Caco-2 (cell line): ENCODE data around the gene GALNTL6. TPM values are rescaled to one million over a fixed set of nuclear protein-coding genes. Genes with fewer than 3 reads are reported as not detected.

Experiments used
- BruUV-seq: library from RNA; stranded (reverse); fragments of 400-500 nt; replicated peaks from 2 replicates; lab custom pipeline; 2021; lab: Mats Ljungman, UMichigan
- CTCF ChIA-PET: fragments of 300-600 bp; sonication (Branson Sonifier 250); formaldehyde crosslinking; loops from one replicate; lab custom pipeline; 2022; ENCODE audit warnings: antibody characterized with exemption; lab: Charles Lee
- POLR2A ChIA-PET: fragments of 300-600 bp; sonication (Branson Sonifier 250); formaldehyde crosslinking; loops from one replicate; lab custom pipeline; 2022; ENCODE audit warnings: antibody characterized with exemption; lab: Charles Lee
- DNase-seq, 2 experiments: peaks; one replicate each; pipeline versions ENCODE4 v3.0.0 to v3.0.0-alpha.2; 2020 to 2022
- H3K27me3 ChIP-seq: replicated peaks from 2 replicates; pipeline ENCODE4 v1.6.0; 2011; ENCODE audit warnings: low read length; ENCODE audit not compliant: control insufficient read depth, insufficient read depth
- H3K36me3 ChIP-seq: 2 replicates; pipeline ENCODE4 v1.5.1; 2011; ENCODE audit warnings: low read length; ENCODE audit not compliant: control insufficient read depth, insufficient read depth
- H3K4me1 ChIP-seq: fragments of 250-450 bp; sonication (Bioruptor Pico); 2 replicates; pipeline ENCODE4 v1.5.1; 2020; ENCODE audit warnings: mild to moderate bottlenecking
- H3K4me3 ChIP-seq: 2 replicates; pipeline ENCODE4 v1.5.1; 2011; ENCODE audit warnings: low read depth, mild to moderate bottlenecking, control low read depth, low read length
- H3K9me3 ChIP-seq: fragments of 250-450 bp; sonication (Bioruptor Pico); 2 replicates; pipeline ENCODE4 v1.5.1; 2020; ENCODE audit warnings: mild to moderate bottlenecking, moderate library complexity
- H3K27ac Mint-ChIP-seq: one replicate; pipeline ENCODE4 v1.8.0; 2022; ENCODE audit warnings: mixed read lengths; ENCODE audit not compliant: unreplicated experiment
- H3K27me3 Mint-ChIP-seq: one replicate; pipeline ENCODE4 v1.8.0; 2022; ENCODE audit warnings: mixed read lengths; ENCODE audit not compliant: insufficient read depth, unreplicated experiment
- H3K36me3 Mint-ChIP-seq: one replicate; pipeline ENCODE4 v1.8.0; 2022; ENCODE audit warnings: mild to moderate bottlenecking, mixed read lengths; ENCODE audit not compliant: insufficient read depth, unreplicated experiment
- H3K4me1 Mint-ChIP-seq: one replicate; pipeline ENCODE4 v1.8.0; 2022; ENCODE audit warnings: low read depth, mixed read lengths; ENCODE audit not compliant: unreplicated experiment
- H3K4me3 Mint-ChIP-seq: one replicate; pipeline ENCODE4 v1.8.0; 2022; ENCODE audit warnings: mild to moderate bottlenecking, moderate library complexity, mixed read lengths; ENCODE audit not compliant: unreplicated experiment
- H3K9me3 Mint-ChIP-seq: one replicate; pipeline ENCODE4 v1.8.0; 2022; ENCODE audit warnings: mixed read lengths; ENCODE audit not compliant: unreplicated experiment
- CTCF ChIP-seq, 2 experiments: fragments of 200-600 bp in 1 of 2; IDR thresholded peaks; 1 replicate in 1 of 2; 2 replicates in 1 of 2; pipeline versions ENCODE4 v1.5.1 to v1.8.0; 2011 to 2022; ENCODE audit warnings: antibody characterized with exemption in 1 of 2, control low read depth in 1 of 2, inconsistent platforms in 1 of 2, low read depth in 1 of 2, low read length in 1 of 2, mild to moderate bottlenecking in 1 of 2, moderate library complexity in 1 of 2; ENCODE audit not compliant: insufficient read depth in 1 of 2, severe bottlenecking in 1 of 2, unreplicated experiment in 1 of 2
- intact Hi-C: fragments of 100-400 bp; cut with micrococcal nuclease; formaldehyde crosslinking; loops from one replicate; pipeline ENCODE4 v1.10.0; 2022; ENCODE audit not compliant: unreplicated experiment
- total RNA-seq: library from RNA; stranded (reverse); gene quantifications from 2 replicates; pipeline ENCODE4 v1.2.3, GENCODE V29; 2022

Gene GALNTL6
- total RNA-seq, 1 experiment from 2014 or later: not detected

- no peak overlapping the region for H3K4me3 ChIP-seq
- H3K36me3 ChIP-seq: no peaks in the 10 kb centered on the region
- H3K27ac Mint-ChIP-seq: no peak overlapping the region
- no TSS peak for BruUV-seq
- H3K27me3 ChIP-seq: no peaks in the 10 kb centered on the region
- no peaks in the 10 kb centered on the region for H3K36me3 Mint-ChIP-seq
- intact Hi-C loops: no loop called here
- H3K4me1 ChIP-seq: peaks cover 7% of the 10 kb centered on the region
- no peaks in the 10 kb centered on the region for H3K9me3 ChIP-seq
- no peaks in the 10 kb centered on the region for H3K9me3 Mint-ChIP-seq
- no peaks in the 10 kb centered on the region for H3K27me3 Mint-ChIP-seq
- POLR2A ChIA-PET: no interaction called here
- H3K4me3 Mint-ChIP-seq: no peak overlapping the region
- no peak for DNase-seq
- CTCF ChIA-PET: no interaction called here
- H3K4me1 Mint-ChIP-seq: peaks cover 6% of the 10 kb centered on the region
- TF ChIP-seq CTCF (IDR thresholded peaks at IDR 0.05; ENCODE audit: insufficient read depth in 1 of 2, low read depth in 1 of 2, low read length in 1 of 2, severe bottlenecking in 1 of 2, unreplicated experiment in 1 of 2): no peak
These were observed 1183.5 kb downstream of the GALNTL6 start for GRCh38 chr4:172996571-172997216.

GRCh38 chr4:172997217-172997609, 1184.0 kb downstream of the GALNTL6 start:
- no peak for DNase-seq
- Mint-ChIP-seq H3K27ac (no peak overlapping the region), H3K4me1 (peaks cover 6% of the 10 kb centered on the region), H3K27me3 (no peaks in the 10 kb centered on the region), H3K36me3 (no peaks in the 10 kb centered on the region), H3K4me3 (no peak overlapping the region), H3K9me3 (no peaks in the 10 kb centered on the region)
- H3K9me3 ChIP-seq: no peaks in the 10 kb centered on the region
- no peak overlapping the region for H3K4me3 ChIP-seq
- no peaks in the 10 kb centered on the region for H3K27me3 ChIP-seq
- intact Hi-C loops: no loop called here
- no peak for TF ChIP-seq CTCF (IDR thresholded peaks at IDR 0.05; ENCODE audit: insufficient read depth in 1 of 2, low read depth in 1 of 2, low read length in 1 of 2, severe bottlenecking in 1 of 2, unreplicated experiment in 1 of 2)
- no TSS peak for BruUV-seq
- no peaks in the 10 kb centered on the region for H3K36me3 ChIP-seq
- ChIA-PET CTCF (no interaction called here), POLR2A (no interaction called here)
- H3K4me1 ChIP-seq: peaks cover 7% of the 10 kb centered on the region

GRCh38 chr4:172997856-172998255, 1184.7 kb downstream of the GALNTL6 start:
- Histone ChIP-seq H3K4me1 (peaks cover 4% of the 10 kb centered on the region), H3K4me3 (no peak overlapping the region), H3K9me3 (no peaks in the 10 kb centered on the region), H3K36me3 (no peaks in the 10 kb centered on the region), H3K27me3 (no peaks in the 10 kb centered on the region)
- Mint-ChIP-seq H3K9me3 (no peaks in the 10 kb centered on the region), H3K27ac (no peak overlapping the region), H3K4me1 (peaks cover 6% of the 10 kb centered on the region), H3K36me3 (no peaks in the 10 kb centered on the region), H3K4me3 (no peak overlapping the region), H3K27me3 (no peaks in the 10 kb centered on the region)
- no peak for DNase-seq
- no TSS peak for BruUV-seq
- intact Hi-C loops: no loop called here
- CTCF ChIA-PET: no interaction called here
- TF ChIP-seq CTCF (IDR thresholded peaks at IDR 0.05; ENCODE audit: insufficient read depth in 1 of 2, low read depth in 1 of 2, low read length in 1 of 2, severe bottlenecking in 1 of 2, unreplicated experiment in 1 of 2): no peak
- POLR2A ChIA-PET: no interaction called here
